OCI-LY1 (cell line): ENCODE measurements around the gene TCP11.

ENCODE experiments used
- CTCF ChIP-seq: fragments of 200-600 bp; sonication (generic), shearing (Covaris generic); IDR thresholded peaks from 2 replicates; pipeline ENCODE4 v1.5.1; 2017; ENCODE audit warnings: mild to moderate bottlenecking, antibody characterized with exemption, low read length, moderate library complexity, mixed read lengths
- EZH2 ChIP-seq: fragments of 200-600 bp; sonication (generic), shearing (Covaris generic); IDR thresholded peaks from 2 replicates; pipeline ENCODE4 v1.8.0; 2017; ENCODE audit warnings: borderline replicate concordance, mixed run types, mild to moderate bottlenecking, antibody characterized with exemption, low read length, moderate library complexity, mixed read lengths

GRCh38 chr6:35090734-35091133 lies 50.4 kb downstream of the TCP11 start:
- TF ChIP-seq EZH2 (no peak), CTCF (no peak)
